ENCODE results near the gene ONECUT3.

DNA sequence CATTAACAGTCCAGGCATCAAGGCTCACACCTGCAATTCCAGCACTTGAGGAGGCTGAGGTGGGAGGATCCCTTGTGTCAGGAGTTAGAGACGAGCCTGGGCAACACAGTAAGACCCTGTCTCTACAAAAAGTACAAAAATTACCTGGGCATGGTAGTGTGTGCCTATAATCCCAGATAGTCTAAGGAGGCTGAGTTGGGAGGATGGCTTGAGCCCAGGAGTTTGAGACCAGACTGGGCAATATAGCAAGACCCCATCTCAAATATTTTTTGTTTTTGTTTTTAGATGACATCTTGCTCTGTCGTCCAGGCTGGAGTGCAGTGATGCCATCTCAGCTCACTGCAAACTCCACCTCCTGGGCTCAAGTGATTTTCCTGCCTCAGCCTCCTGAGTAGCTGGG, 40.1 kb upstream of the ONECUT3 start:
- TF ChIP-seq PHB (CRISPR knock-in tag; IDR thresholded peaks at IDR 0.05), result no peak
- TF ChIP-seq, protein P1, sequence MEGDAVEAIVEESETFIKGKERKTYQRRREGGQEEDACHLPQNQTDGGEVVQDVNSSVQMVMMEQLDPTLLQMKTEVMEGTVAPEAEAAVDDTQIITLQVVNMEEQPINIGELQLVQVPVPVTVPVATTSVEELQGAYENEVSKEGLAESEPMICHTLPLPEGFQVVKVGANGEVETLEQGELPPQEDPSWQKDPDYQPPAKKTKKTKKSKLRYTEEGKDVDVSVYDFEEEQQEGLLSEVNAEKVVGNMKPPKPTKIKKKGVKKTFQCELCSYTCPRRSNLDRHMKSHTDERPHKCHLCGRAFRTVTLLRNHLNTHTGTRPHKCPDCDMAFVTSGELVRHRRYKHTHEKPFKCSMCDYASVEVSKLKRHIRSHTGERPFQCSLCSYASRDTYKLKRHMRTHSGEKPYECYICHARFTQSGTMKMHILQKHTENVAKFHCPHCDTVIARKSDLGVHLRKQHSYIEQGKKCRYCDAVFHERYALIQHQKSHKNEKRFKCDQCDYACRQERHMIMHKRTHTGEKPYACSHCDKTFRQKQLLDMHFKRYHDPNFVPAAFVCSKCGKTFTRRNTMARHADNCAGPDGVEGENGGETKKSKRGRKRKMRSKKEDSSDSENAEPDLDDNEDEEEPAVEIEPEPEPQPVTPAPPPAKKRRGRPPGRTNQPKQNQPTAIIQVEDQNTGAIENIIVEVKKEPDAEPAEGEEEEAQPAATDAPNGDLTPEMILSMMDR (IDR thresholded peaks at IDR 0.05 in 2 of 3, conservative IDR thresholded peaks at IDR 0.05 in 1 of 3; ENCODE audit: insufficient read depth in 2 of 3, low read depth in 1 of 3, low read length in 3 of 3), result no peak
